A549 (cell line): ENCODE results near the gene TRMU.

Experiments used
- BHLHE40 ChIP-seq: IDR thresholded peaks from 2 replicates; pipeline ENCODE4 v1.6.1; 2012; ENCODE audit warnings: low read depth, low read length, inconsistent platforms
- CBX8 ChIP-seq: fragments of 200-600 bp; sonication (generic); IDR thresholded peaks from 2 replicates; pipeline ENCODE4 v1.6.1; 2016
- CHD4 ChIP-seq: fragments of 200-600 bp; sonication (generic); IDR thresholded peaks from 2 replicates; pipeline ENCODE4 v1.6.1; 2016; ENCODE audit warnings: antibody characterized with exemption, mild to moderate bottlenecking, borderline replicate concordance
- FOSL2 ChIP-seq, 2 experiments: fragments of 450-650 bp in 1 of 2; fragments of >200 bp in 1 of 2; sonication (Bioruptor Twin) in 1 of 2; formaldehyde crosslinking; IDR thresholded peaks; 2 replicates each; pipeline versions ENCODE4 v1.5.0 to v1.6.1; 2016 to 2020; ENCODE audit warnings: mild to moderate bottlenecking in 1 of 2, moderate library complexity in 1 of 2
- HOXA7 ChIP-seq: fragments of 250-450 bp; sonication (Bioruptor Pico); IDR thresholded peaks from 2 replicates; pipeline ENCODE4 v1.5.0; 2020; ENCODE audit warnings: mild to moderate bottlenecking, moderate library complexity
- MAFK ChIP-seq: fragments of 450-650 bp; IDR thresholded peaks from 2 replicates; pipeline ENCODE4 v1.6.1; 2014; ENCODE audit not compliant: partially characterized antibody
- POLR2A ChIP-seq: IDR thresholded peaks from 2 replicates; pipeline ENCODE4 v1.6.1; 2012; ENCODE audit warnings: mild to moderate bottlenecking, low read length
- RARB ChIP-seq: fragments of 250-450 bp; sonication (Bioruptor Pico); IDR thresholded peaks from 2 replicates; pipeline ENCODE4 v1.8.0; 2021; ENCODE audit warnings: mild to moderate bottlenecking, moderate library complexity
- RCOR1 ChIP-seq: fragments of 150-350 bp; IDR thresholded peaks from 2 replicates; pipeline ENCODE4 v1.6.1; 2014; ENCODE audit warnings: antibody characterized with exemption, low read length, low read depth
- RFX5 ChIP-seq: fragments of 450-650 bp; IDR thresholded peaks from 2 replicates; pipeline ENCODE4 v1.7.1; 2014; ENCODE audit warnings: antibody characterized with exemption, mild to moderate bottlenecking, moderate library complexity
- ZFP36 ChIP-seq: fragments of 450-650 bp; IDR thresholded peaks from 2 replicates; pipeline ENCODE4 v1.6.1; 2014; ENCODE audit warnings: borderline replicate concordance; ENCODE audit not compliant: partially characterized antibody
- TF ChIP-seq, protein P1 (sequence below): fragments of >200 bp; sonication (Bioruptor Twin); formaldehyde crosslinking; IDR thresholded peaks from 3 replicates; pipeline ENCODE4 v1.5.1; 2016
- TF ChIP-seq, protein P2 (sequence below): fragments of 200-600 bp; sonication (generic); IDR thresholded peaks from 2 replicates; pipeline ENCODE4 v1.6.1; 2016; ENCODE audit warnings: antibody characterized with exemption, mild to moderate bottlenecking, moderate library complexity
- TF ChIP-seq, protein P3 (sequence below): IDR thresholded peaks from 2 replicates; pipeline ENCODE4 v1.6.1; 2012

DNA sequence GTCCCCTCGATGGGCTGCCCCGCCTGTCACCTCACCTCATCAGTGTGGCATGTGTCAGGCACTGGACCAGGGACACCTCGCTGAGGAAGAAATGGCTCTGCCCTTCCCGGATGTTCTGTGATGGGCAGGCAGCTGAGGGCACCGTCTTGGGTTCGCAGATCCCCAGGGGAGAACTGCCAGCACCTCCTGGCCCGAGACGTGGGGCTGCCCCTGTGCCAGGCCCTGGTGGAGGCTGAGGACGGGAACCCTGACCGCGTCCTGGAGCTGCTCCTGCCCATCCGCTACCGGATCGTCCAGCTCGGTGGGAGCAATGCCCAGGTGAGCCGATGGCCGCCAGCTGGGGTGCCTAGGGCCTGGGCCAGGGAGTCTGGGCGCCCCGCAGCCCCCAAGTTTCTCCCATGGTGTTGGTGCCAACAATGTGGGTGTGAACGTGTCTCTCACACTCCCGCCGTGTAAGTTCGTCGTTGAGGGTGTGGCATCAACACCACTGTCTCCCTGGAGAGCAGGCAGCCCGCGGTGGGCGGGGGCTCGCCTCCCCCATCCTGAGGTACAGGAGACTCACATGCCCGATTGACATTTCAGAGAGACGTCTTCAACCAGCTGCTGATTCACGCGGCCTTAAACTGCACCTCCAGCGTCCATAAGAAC lies 46.1 kb upstream of the TRMU start:
- TF ChIP-seq, protein P1, sequence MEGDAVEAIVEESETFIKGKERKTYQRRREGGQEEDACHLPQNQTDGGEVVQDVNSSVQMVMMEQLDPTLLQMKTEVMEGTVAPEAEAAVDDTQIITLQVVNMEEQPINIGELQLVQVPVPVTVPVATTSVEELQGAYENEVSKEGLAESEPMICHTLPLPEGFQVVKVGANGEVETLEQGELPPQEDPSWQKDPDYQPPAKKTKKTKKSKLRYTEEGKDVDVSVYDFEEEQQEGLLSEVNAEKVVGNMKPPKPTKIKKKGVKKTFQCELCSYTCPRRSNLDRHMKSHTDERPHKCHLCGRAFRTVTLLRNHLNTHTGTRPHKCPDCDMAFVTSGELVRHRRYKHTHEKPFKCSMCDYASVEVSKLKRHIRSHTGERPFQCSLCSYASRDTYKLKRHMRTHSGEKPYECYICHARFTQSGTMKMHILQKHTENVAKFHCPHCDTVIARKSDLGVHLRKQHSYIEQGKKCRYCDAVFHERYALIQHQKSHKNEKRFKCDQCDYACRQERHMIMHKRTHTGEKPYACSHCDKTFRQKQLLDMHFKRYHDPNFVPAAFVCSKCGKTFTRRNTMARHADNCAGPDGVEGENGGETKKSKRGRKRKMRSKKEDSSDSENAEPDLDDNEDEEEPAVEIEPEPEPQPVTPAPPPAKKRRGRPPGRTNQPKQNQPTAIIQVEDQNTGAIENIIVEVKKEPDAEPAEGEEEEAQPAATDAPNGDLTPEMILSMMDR: no peak
- TF ChIP-seq, protein P2, sequence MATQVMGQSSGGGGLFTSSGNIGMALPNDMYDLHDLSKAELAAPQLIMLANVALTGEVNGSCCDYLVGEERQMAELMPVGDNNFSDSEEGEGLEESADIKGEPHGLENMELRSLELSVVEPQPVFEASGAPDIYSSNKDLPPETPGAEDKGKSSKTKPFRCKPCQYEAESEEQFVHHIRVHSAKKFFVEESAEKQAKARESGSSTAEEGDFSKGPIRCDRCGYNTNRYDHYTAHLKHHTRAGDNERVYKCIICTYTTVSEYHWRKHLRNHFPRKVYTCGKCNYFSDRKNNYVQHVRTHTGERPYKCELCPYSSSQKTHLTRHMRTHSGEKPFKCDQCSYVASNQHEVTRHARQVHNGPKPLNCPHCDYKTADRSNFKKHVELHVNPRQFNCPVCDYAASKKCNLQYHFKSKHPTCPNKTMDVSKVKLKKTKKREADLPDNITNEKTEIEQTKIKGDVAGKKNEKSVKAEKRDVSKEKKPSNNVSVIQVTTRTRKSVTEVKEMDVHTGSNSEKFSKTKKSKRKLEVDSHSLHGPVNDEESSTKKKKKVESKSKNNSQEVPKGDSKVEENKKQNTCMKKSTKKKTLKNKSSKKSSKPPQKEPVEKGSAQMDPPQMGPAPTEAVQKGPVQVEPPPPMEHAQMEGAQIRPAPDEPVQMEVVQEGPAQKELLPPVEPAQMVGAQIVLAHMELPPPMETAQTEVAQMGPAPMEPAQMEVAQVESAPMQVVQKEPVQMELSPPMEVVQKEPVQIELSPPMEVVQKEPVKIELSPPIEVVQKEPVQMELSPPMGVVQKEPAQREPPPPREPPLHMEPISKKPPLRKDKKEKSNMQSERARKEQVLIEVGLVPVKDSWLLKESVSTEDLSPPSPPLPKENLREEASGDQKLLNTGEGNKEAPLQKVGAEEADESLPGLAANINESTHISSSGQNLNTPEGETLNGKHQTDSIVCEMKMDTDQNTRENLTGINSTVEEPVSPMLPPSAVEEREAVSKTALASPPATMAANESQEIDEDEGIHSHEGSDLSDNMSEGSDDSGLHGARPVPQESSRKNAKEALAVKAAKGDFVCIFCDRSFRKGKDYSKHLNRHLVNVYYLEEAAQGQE: no peak
- TF ChIP-seq CBX8: no peak
- no peak for TF ChIP-seq ZFP36
- TF ChIP-seq POLR2A: no peak
- TF ChIP-seq BHLHE40: no peak
- TF ChIP-seq RFX5: no peak
- no peak for TF ChIP-seq RCOR1
- TF ChIP-seq HOXA7 (CRISPR knock-in tag): no peak
- TF ChIP-seq, protein P3, sequence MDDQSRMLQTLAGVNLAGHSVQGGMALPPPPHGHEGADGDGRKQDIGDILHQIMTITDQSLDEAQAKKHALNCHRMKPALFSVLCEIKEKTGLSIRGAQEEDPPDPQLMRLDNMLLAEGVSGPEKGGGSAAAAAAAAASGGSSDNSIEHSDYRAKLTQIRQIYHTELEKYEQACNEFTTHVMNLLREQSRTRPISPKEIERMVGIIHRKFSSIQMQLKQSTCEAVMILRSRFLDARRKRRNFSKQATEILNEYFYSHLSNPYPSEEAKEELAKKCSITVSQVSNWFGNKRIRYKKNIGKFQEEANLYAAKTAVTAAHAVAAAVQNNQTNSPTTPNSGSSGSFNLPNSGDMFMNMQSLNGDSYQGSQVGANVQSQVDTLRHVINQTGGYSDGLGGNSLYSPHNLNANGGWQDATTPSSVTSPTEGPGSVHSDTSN: no peak
- no peak for TF ChIP-seq MAFK
- TF ChIP-seq CHD4: no peak
- no peak for TF ChIP-seq FOSL2 (IDR thresholded peaks at IDR 0.05)
- no peak for TF ChIP-seq FOSL2 (CRISPR knock-in tag; IDR thresholded peaks at IDR 0.05)
- TF ChIP-seq RARB: no peak
